Measurements from ENCODE around the gene PHACTR4.

- TF ChIP-seq CTCF (IDR thresholded peaks at IDR 0.05 in 2 of 3, conservative IDR thresholded peaks at IDR 0.05 in 1 of 3; ENCODE audit: insufficient read depth in 2 of 3, low read depth in 1 of 3, low read length in 3 of 3) (no peak), SIN3A (IDR thresholded peaks at IDR 0.05; ENCODE audit: borderline replicate concordance in 2 of 2, control insufficient read depth in 1 of 2, low read depth in 2 of 2, low read length in 2 of 2) (no peak), BRF2 (IDR thresholded peaks at IDR 0.05; ENCODE audit: borderline replicate concordance, insufficient read depth, insufficient read length) (no peak), POLR2A (conservative IDR thresholded peaks at IDR 0.05) (no peak), CBX1 (IDR thresholded peaks at IDR 0.05; ENCODE audit: low read depth) (no peak), CBX8 (IDR thresholded peaks at IDR 0.05; ENCODE audit: borderline replicate concordance, extremely low read depth, low read depth, low read length, poor library complexity, severe bottlenecking) (no peak), USF2 (CRISPR knock-in tag; IDR thresholded peaks at IDR 0.05) (no peak), PRMT5 (CRISPR knock-in tag; IDR thresholded peaks at IDR 0.05) (no peak), REST (IDR thresholded peaks at IDR 0.05; ENCODE audit: borderline replicate concordance) (no peak), REST (CRISPR knock-in tag; IDR thresholded peaks at IDR 0.05; ENCODE audit: low read depth) (no peak), HIVEP1 (CRISPR knock-in tag; IDR thresholded peaks at IDR 0.05) (no peak)
Measured at GRCh38 chr1:28428990-28429520, 59.5 kb downstream of the PHACTR4 start.

All from K562 (cell line).